ENCODE measurements around the gene NRXN3.

DNA sequence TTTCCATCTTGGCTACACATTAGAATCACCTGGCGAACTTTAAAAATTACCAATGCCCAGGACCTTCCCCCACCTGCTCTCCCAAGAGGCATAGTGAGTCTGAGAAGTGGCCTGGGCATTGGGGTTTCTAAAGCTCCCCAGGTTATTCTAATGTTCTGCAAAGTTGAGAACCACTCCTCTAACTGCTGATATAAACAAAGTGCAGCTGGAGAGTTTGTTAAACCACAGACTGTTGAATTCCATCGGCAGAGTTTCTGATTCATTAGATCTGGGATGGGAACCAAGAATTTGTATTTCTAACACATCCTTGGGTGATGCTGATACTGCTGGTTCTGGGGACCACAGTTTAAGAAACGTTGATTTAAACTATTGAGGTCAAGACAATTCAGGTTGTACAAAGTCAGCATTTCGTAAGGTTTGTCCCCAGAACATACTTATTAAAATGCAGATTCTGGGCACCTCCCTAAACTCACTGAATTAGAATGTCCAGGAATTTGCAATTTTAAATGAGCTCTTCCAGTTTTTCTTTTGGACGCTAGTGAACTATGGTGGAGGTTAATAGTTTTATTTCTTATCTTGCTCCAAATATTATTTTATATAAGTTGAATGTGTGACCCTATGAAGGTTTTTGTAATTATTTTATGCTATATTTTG is 309.1 kb downstream of the NRXN3 start:
- TF ChIP-seq, protein P1, sequence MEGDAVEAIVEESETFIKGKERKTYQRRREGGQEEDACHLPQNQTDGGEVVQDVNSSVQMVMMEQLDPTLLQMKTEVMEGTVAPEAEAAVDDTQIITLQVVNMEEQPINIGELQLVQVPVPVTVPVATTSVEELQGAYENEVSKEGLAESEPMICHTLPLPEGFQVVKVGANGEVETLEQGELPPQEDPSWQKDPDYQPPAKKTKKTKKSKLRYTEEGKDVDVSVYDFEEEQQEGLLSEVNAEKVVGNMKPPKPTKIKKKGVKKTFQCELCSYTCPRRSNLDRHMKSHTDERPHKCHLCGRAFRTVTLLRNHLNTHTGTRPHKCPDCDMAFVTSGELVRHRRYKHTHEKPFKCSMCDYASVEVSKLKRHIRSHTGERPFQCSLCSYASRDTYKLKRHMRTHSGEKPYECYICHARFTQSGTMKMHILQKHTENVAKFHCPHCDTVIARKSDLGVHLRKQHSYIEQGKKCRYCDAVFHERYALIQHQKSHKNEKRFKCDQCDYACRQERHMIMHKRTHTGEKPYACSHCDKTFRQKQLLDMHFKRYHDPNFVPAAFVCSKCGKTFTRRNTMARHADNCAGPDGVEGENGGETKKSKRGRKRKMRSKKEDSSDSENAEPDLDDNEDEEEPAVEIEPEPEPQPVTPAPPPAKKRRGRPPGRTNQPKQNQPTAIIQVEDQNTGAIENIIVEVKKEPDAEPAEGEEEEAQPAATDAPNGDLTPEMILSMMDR (conservative IDR thresholded peaks at IDR 0.05; ENCODE audit: low read depth in 2 of 2): no peak
- TF ChIP-seq POLR2AphosphoS5 (IDR thresholded peaks at IDR 0.05; ENCODE audit: low read depth) (no peak), EZH2 (IDR thresholded peaks at IDR 0.05; ENCODE audit: low read depth, unreplicated experiment) (no peak), EZH2phosphoT487 (IDR thresholded peaks at IDR 0.05; ENCODE audit: unreplicated experiment) (no peak), STAT1 (IDR thresholded peaks at IDR 0.05; ENCODE audit: unreplicated experiment) (no peak), JUNB (IDR thresholded peaks at IDR 0.05; ENCODE audit: unreplicated experiment) (no peak), CREB1 (CRISPR knock-in tag; IDR thresholded peaks at IDR 0.05; ENCODE audit: low read depth) (no peak), NANOG (IDR thresholded peaks at IDR 0.05; ENCODE audit: borderline replicate concordance) (no peak), ZNF114 (CRISPR knock-in tag; IDR thresholded peaks at IDR 0.05) (no peak), ZNF331 (CRISPR knock-in tag; IDR thresholded peaks at IDR 0.05; ENCODE audit: low read depth) (no peak)
- TF ChIP-seq, protein P2, sequence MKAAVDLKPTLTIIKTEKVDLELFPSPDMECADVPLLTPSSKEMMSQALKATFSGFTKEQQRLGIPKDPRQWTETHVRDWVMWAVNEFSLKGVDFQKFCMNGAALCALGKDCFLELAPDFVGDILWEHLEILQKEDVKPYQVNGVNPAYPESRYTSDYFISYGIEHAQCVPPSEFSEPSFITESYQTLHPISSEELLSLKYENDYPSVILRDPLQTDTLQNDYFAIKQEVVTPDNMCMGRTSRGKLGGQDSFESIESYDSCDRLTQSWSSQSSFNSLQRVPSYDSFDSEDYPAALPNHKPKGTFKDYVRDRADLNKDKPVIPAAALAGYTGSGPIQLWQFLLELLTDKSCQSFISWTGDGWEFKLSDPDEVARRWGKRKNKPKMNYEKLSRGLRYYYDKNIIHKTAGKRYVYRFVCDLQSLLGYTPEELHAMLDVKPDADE (IDR thresholded peaks at IDR 0.05): no peak
- TF ChIP-seq, protein P3, sequence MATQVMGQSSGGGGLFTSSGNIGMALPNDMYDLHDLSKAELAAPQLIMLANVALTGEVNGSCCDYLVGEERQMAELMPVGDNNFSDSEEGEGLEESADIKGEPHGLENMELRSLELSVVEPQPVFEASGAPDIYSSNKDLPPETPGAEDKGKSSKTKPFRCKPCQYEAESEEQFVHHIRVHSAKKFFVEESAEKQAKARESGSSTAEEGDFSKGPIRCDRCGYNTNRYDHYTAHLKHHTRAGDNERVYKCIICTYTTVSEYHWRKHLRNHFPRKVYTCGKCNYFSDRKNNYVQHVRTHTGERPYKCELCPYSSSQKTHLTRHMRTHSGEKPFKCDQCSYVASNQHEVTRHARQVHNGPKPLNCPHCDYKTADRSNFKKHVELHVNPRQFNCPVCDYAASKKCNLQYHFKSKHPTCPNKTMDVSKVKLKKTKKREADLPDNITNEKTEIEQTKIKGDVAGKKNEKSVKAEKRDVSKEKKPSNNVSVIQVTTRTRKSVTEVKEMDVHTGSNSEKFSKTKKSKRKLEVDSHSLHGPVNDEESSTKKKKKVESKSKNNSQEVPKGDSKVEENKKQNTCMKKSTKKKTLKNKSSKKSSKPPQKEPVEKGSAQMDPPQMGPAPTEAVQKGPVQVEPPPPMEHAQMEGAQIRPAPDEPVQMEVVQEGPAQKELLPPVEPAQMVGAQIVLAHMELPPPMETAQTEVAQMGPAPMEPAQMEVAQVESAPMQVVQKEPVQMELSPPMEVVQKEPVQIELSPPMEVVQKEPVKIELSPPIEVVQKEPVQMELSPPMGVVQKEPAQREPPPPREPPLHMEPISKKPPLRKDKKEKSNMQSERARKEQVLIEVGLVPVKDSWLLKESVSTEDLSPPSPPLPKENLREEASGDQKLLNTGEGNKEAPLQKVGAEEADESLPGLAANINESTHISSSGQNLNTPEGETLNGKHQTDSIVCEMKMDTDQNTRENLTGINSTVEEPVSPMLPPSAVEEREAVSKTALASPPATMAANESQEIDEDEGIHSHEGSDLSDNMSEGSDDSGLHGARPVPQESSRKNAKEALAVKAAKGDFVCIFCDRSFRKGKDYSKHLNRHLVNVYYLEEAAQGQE (IDR thresholded peaks at IDR 0.05; ENCODE audit: unreplicated experiment): no peak
- TF ChIP-seq, protein P4, sequence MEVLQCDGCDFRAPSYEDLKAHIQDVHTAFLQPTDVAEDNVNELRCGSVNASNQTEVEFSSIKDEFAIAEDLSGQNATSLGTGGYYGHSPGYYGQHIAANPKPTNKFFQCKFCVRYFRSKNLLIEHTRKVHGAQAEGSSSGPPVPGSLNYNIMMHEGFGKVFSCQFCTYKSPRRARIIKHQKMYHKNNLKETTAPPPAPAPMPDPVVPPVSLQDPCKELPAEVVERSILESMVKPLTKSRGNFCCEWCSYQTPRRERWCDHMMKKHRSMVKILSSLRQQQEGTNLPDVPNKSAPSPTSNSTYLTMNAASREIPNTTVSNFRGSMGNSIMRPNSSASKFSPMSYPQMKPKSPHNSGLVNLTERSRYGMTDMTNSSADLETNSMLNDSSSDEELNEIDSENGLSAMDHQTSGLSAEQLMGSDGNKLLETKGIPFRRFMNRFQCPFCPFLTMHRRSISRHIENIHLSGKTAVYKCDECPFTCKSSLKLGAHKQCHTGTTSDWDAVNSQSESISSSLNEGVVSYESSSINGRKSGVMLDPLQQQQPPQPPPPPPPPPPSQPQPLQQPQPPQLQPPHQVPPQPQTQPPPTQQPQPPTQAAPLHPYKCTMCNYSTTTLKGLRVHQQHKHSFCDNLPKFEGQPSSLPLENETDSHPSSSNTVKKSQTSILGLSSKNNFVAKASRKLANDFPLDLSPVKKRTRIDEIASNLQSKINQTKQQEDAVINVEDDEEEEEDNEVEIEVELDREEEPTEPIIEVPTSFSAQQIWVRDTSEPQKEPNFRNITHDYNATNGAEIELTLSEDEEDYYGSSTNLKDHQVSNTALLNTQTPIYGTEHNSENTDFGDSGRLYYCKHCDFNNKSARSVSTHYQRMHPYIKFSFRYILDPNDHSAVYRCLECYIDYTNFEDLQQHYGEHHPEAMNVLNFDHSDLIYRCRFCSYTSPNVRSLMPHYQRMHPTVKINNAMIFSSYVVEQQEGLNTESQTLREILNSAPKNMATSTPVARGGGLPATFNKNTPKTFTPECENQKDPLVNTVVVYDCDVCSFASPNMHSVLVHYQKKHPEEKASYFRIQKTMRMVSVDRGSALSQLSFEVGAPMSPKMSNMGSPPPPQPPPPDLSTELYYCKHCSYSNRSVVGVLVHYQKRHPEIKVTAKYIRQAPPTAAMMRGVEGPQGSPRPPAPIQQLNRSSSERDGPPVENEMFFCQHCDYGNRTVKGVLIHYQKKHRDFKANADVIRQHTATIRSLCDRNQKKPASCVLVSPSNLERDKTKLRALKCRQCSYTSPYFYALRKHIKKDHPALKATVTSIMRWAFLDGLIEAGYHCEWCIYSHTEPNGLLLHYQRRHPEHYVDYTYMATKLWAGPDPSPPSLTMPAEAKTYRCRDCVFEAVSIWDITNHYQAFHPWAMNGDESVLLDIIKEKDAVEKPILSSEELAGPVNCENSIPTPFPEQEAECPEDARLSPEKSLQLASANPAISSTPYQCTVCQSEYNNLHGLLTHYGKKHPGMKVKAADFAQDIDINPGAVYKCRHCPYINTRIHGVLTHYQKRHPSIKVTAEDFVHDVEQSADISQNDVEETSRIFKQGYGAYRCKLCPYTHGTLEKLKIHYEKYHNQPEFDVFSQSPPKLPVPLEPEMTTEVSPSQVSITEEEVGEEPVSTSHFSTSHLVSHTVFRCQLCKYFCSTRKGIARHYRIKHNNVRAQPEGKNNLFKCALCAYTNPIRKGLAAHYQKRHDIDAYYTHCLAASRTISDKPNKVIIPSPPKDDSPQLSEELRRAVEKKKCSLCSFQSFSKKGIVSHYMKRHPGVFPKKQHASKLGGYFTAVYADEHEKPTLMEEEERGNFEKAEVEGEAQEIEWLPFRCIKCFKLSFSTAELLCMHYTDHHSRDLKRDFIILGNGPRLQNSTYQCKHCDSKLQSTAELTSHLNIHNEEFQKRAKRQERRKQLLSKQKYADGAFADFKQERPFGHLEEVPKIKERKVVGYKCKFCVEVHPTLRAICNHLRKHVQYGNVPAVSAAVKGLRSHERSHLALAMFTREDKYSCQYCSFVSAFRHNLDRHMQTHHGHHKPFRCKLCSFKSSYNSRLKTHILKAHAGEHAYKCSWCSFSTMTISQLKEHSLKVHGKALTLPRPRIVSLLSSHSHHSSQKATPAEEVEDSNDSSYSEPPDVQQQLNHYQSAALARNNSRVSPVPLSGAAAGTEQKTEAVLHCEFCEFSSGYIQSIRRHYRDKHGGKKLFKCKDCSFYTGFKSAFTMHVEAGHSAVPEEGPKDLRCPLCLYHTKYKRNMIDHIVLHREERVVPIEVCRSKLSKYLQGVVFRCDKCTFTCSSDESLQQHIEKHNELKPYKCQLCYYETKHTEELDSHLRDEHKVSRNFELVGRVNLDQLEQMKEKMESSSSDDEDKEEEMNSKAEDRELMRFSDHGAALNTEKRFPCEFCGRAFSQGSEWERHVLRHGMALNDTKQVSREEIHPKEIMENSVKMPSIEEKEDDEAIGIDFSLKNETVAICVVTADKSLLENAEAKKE (CRISPR knock-in tag; IDR thresholded peaks at IDR 0.05): no peak

Data from GM23338 (cell line).